Activated CD4-positive, alpha-beta T cell treated with anti-CD3 and anti-CD28 coated beads, Interleukin-2, amount 10 ng/mL, durations not matched to agents 7 days and 5 days (primary cell): Measurements from ENCODE around the gene EXOC4. TPM values are rescaled to one million over a fixed set of nuclear protein-coding genes. Genes with fewer than 3 reads are reported as not detected.

ENCODE experiments used
- CTCF ChIA-PET: fragments of 350-600 bp; sonication (Branson Sonifier 250); formaldehyde crosslinking; loops from one replicate; lab custom pipeline; 2021; ENCODE audit warnings: antibody characterized with exemption; lab: Charles Lee
- POLR2A ChIA-PET: fragments of 350-600 bp; sonication (Branson Sonifier 250); formaldehyde crosslinking; loops from one replicate; lab custom pipeline; 2021; ENCODE audit warnings: antibody characterized with exemption; lab: Charles Lee
- DNase-seq: peaks from one replicate; pipeline ENCODE4 v3.0.0-alpha.2; 2020
- H3K27ac Mint-ChIP-seq: one replicate; pipeline ENCODE4 v1.8.0; 2021; ENCODE audit warnings: mild to moderate bottlenecking, moderate library complexity, mixed read lengths
- H3K27me3 Mint-ChIP-seq: one replicate; pipeline ENCODE4 v1.8.0; 2021; ENCODE audit warnings: mixed read lengths
- H3K36me3 Mint-ChIP-seq: one replicate; pipeline ENCODE4 v1.8.0; 2021; ENCODE audit warnings: low read depth, mixed read lengths
- H3K4me1 Mint-ChIP-seq: one replicate; pipeline ENCODE4 v1.8.0; 2021; ENCODE audit warnings: mixed read lengths
- H3K4me3 Mint-ChIP-seq: one replicate; pipeline ENCODE4 v1.8.0; 2021; ENCODE audit warnings: mild to moderate bottlenecking, moderate library complexity, mixed read lengths
- H3K9me3 Mint-ChIP-seq: one replicate; pipeline ENCODE4 v1.8.0; 2021; ENCODE audit warnings: mixed read lengths
- total RNA-seq, 2 experiments: library from RNA; stranded (reverse); gene quantifications; one replicate each; pipeline ENCODE4 v1.2.3, GENCODE V29; 2021

The EXOC4 gene
- total RNA-seq, 2 experiments from 2014 or later, result 76.7 to 84.6 TPM

DNA sequence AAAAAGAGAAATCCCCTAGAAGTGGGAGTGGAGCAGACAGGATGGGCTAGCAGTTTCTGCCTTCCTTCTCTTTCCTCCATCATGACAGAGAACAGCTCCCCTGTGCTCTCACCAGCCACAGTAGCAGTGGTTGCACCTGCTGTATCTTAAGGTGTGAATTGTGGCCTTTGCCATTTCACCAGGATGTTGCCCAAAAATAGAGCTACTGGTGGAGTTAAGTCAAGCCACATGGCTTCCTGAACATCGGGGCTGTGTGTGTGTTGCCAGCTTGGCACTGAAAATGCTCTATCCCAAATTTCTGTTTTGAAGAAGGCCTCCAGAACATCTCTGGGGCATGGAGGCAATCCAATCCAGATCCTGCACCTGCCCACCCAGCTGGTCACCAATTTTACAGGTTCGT lies 348.7 kb downstream of the EXOC4 start:
- H3K27ac Mint-ChIP-seq, result no peak overlapping the region
- POLR2A ChIA-PET, result no interaction called here
- H3K4me1 Mint-ChIP-seq, result peaks cover 5% of the 10 kb centered on the region
- no peaks in the 10 kb centered on the region for H3K9me3 Mint-ChIP-seq
- H3K36me3 Mint-ChIP-seq, result no peaks in the 10 kb centered on the region
- no peak for DNase-seq
- H3K4me3 Mint-ChIP-seq, result no peak overlapping the region
- no peaks in the 10 kb centered on the region for H3K27me3 Mint-ChIP-seq
- CTCF ChIA-PET, result no interaction called here

- Mint-ChIP-seq H3K36me3 (no peaks in the 10 kb centered on the region), H3K4me1 (peaks cover 5% of the 10 kb centered on the region), H3K4me3 (no peak overlapping the region), H3K9me3 (no peaks in the 10 kb centered on the region), H3K27ac (no peak overlapping the region), H3K27me3 (no peaks in the 10 kb centered on the region)
- CTCF ChIA-PET, result no interaction called here
- no peak for DNase-seq
- POLR2A ChIA-PET, result no interaction called here
These were observed 349.4 kb downstream of the EXOC4 start for GRCh38 chr7:133602291-133602690.

DNA sequence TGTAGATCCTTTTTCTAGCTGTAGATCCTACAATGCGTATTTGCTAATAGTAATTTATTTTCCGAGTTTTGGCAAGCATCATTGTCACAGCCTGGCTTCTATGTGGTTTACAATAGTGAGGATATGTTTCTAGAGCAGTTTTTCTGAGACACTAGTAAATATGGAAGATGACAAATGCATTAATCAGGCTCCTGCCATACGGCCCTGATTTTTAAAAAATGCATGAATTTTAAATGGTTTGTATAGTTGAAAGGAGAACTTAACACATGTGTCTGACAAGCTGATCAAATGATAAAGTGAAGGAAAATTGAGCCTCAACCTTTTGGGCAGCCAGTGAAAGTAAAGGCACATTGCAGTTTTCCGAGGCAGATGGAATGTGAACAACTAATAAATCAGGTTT lies 354.1 kb downstream of the EXOC4 start:
- no peaks in the 10 kb centered on the region for H3K4me1 Mint-ChIP-seq
- CTCF ChIA-PET, result interaction anchor here (0.7 kb wide), 1 partner anchor 367 kb away, joined by 3 read pairs; no protein-coding TSS in a partner anchor

DNA sequence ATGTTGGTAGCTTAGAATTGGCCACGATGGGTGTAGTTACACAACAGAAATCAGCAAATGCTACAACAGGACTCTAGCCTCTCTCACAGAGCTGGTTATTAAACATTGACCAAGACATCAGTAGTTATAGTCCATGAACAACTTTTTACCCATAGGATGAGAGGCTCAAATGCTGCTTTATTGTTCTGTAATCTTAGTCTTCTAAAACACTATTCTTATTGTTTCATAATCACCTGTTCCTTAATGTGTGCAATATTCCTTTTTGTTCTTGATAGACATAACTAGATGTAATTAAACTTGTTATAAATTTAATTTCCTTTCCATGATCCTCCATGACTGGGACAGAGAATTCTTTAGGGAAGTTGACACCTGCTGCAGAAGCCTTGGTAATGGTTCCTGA lies 356.9 kb downstream of the EXOC4 start:
- no peaks in the 10 kb centered on the region for H3K36me3 Mint-ChIP-seq
- no peak overlapping the region for H3K27ac Mint-ChIP-seq
- H3K9me3 Mint-ChIP-seq, result no peaks in the 10 kb centered on the region
- ChIA-PET POLR2A (no interaction called here), CTCF (no interaction called here)
- no peak for DNase-seq
- no peaks in the 10 kb centered on the region for H3K4me1 Mint-ChIP-seq
- no peak overlapping the region for H3K4me3 Mint-ChIP-seq
- H3K27me3 Mint-ChIP-seq, result no peaks in the 10 kb centered on the region

More for the DNA sequence above, 354.1 kb downstream of the EXOC4 start:
- Mint-ChIP-seq H3K9me3 (no peaks in the 10 kb centered on the region), H3K4me3 (no peak overlapping the region), H3K36me3 (no peaks in the 10 kb centered on the region), H3K27ac (no peak overlapping the region), H3K27me3 (no peaks in the 10 kb centered on the region)
- POLR2A ChIA-PET, result no interaction called here
- no peak for DNase-seq

GRCh38 chr7:133611955-133612354 lies 359.1 kb downstream of the EXOC4 start:
- DNase-seq, result no peak
- ChIA-PET POLR2A (no interaction called here), CTCF (no interaction called here)

DNA sequence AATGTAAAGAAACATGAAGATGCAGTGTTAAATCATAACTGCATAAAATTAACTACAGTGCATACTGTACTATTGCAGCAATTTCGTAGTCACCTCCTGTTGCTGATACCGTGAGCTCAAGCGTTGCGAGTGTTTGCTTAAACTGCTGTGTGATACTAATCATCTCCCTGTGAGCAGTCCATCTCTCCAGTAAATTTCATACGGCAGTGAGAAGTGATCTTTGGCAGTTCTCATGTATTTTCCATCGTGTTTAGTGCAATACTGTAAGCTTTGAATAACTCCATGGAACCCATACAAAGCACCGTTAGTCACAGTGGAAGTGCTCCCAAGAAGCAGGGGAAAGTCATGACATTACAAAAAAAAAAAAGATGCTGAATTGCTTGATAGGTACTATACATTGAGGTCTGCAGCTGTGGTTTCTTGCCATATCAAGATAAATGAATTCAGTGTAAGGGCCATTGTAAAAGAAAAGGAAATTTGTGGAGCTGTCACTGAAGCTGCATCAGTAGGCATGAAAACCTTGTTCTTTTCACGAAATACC lies 360.4 kb downstream of the EXOC4 start:
- Mint-ChIP-seq H3K36me3 (no peaks in the 10 kb centered on the region), H3K27me3 (no peaks in the 10 kb centered on the region), H3K27ac (no peak overlapping the region), H3K4me3 (no peak overlapping the region), H3K9me3 (no peaks in the 10 kb centered on the region), H3K4me1 (no peaks in the 10 kb centered on the region)
- POLR2A ChIA-PET, result no interaction called here
- CTCF ChIA-PET, result interaction anchor here (1.0 kb wide), 1 partner anchor 9 kb away, joined by 3 read pairs; no protein-coding TSS in a partner anchor
- DNase-seq, result no peak

More at GRCh38 chr7:133611955-133612354, 359.1 kb downstream of the EXOC4 start:
- Mint-ChIP-seq H3K36me3 (no peaks in the 10 kb centered on the region), H3K9me3 (no peaks in the 10 kb centered on the region), H3K4me1 (no peaks in the 10 kb centered on the region), H3K27ac (no peak overlapping the region), H3K4me3 (no peak overlapping the region), H3K27me3 (no peaks in the 10 kb centered on the region)

GRCh38 chr7:133614251-133614650 lies 361.4 kb downstream of the EXOC4 start:
- no peak for DNase-seq
- Mint-ChIP-seq H3K4me3 (no peak overlapping the region), H3K4me1 (no peaks in the 10 kb centered on the region), H3K27me3 (no peaks in the 10 kb centered on the region), H3K9me3 (peaks cover 2% of the 10 kb centered on the region), H3K36me3 (no peaks in the 10 kb centered on the region), H3K27ac (no peak overlapping the region)
- ChIA-PET CTCF (interaction anchor here (1.0 kb wide), 1 partner anchor 8 kb away, joined by 3 read pairs; no protein-coding TSS in a partner anchor), POLR2A (no interaction called here)

GRCh38 chr7:133618970-133619369 lies 366.1 kb downstream of the EXOC4 start:
- DNase-seq, result no peak
- peaks cover 2% of the 10 kb centered on the region for H3K9me3 Mint-ChIP-seq
- no peaks in the 10 kb centered on the region for H3K4me1 Mint-ChIP-seq
- CTCF ChIA-PET, result no interaction called here
- H3K27ac Mint-ChIP-seq, result no peak overlapping the region
- no peak overlapping the region for H3K4me3 Mint-ChIP-seq
- POLR2A ChIA-PET, result no interaction called here
- no peaks in the 10 kb centered on the region for H3K36me3 Mint-ChIP-seq
- no peaks in the 10 kb centered on the region for H3K27me3 Mint-ChIP-seq

DNA sequence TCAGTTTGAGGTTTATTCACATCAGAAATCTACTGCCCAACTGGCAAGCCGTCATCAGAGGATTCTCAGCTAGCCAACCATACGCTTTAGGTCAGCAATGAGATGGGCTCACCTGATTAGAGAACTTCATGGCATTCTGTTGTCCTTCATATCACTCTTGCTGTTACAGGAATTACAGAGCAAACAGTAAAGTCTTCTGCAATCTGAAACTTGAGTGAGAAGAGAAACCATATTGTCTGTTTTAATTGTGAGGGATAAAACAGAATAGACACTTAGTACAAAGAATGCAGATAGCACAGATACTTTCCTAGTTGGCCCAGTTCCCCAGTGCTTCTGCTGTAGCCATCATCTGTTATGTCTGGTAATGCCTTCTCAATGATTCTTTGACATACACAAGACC lies 366.6 kb downstream of the EXOC4 start:
- DNase-seq, result no peak
- H3K27me3 Mint-ChIP-seq, result no peaks in the 10 kb centered on the region
- CTCF ChIA-PET, result no interaction called here
- H3K27ac Mint-ChIP-seq, result no peak overlapping the region
- peaks cover 2% of the 10 kb centered on the region for H3K9me3 Mint-ChIP-seq
- no peaks in the 10 kb centered on the region for H3K36me3 Mint-ChIP-seq
- no peak overlapping the region for H3K4me3 Mint-ChIP-seq
- H3K4me1 Mint-ChIP-seq, result no peaks in the 10 kb centered on the region
- POLR2A ChIA-PET, result no interaction called here

DNA sequence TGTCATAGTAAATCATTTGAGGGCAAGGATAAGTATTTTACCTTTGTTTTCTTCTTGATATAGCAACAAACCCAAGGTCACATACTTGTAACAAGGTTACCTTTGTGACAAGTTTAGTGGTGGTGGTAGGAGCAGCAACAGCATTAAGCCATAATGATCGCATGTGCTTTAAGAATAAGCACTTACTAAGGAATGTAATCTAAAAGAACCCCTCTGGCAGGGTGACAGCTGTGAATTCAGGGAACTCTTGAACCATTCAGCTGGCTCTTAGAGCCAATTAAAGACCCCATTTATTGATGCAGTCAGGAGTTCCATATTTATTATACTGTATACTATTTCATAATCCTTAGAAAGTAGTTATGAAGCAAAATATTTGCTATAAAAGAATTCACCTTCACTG lies 370.8 kb downstream of the EXOC4 start:
- Mint-ChIP-seq H3K27ac (no peak overlapping the region), H3K36me3 (no peaks in the 10 kb centered on the region), H3K4me3 (no peak overlapping the region), H3K9me3 (peaks cover 2% of the 10 kb centered on the region), H3K4me1 (no peaks in the 10 kb centered on the region), H3K27me3 (no peaks in the 10 kb centered on the region)
- POLR2A ChIA-PET, result no interaction called here
- no peak for DNase-seq
- CTCF ChIA-PET, result no interaction called here

- Mint-ChIP-seq H3K4me3 (no peak overlapping the region), H3K27me3 (no peaks in the 10 kb centered on the region), H3K9me3 (no peaks in the 10 kb centered on the region), H3K36me3 (peaks cover 2% of the 10 kb centered on the region), H3K27ac (no peak overlapping the region), H3K4me1 (no peaks in the 10 kb centered on the region)
- ChIA-PET POLR2A (no interaction called here), CTCF (interaction anchor here (0.5 kb wide), 1 partner anchor 419 kb away, joined by 3 read pairs; no protein-coding TSS in a partner anchor)
- DNase-seq, result no peak
These were observed 372.2 kb downstream of the EXOC4 start for GRCh38 chr7:133625046-133625445.

DNA sequence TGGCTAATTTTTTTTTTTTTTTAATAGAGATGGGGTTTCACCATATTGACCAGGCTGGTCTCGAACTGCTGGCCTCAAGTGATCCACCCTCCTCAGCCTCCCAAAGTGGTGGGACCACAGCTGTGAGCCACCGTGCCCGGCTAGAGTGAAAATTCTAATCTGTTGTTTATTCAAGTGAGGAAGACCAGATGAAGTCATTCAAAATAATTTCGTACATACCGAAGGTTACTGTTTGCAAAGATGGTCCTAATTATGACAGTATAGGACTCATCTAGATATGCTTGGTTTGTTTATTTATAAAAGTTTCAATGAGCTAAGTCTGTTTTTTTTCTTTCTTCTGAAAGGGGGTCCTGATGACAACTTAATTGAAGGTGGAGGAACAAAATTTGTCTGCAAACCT lies 376.8 kb downstream of the EXOC4 start:
- H3K9me3 Mint-ChIP-seq, result peaks cover 5% of the 10 kb centered on the region
- CTCF ChIA-PET, result no interaction called here
- no peaks in the 10 kb centered on the region for H3K27me3 Mint-ChIP-seq

GRCh38 chr7:133633055-133633454 lies 380.2 kb downstream of the EXOC4 start:
- Mint-ChIP-seq H3K27ac (no peak overlapping the region), H3K27me3 (no peaks in the 10 kb centered on the region), H3K36me3 (peaks cover 12% of the 10 kb centered on the region), H3K4me3 (no peak overlapping the region), H3K4me1 (no peaks in the 10 kb centered on the region), H3K9me3 (peaks cover 5% of the 10 kb centered on the region)
- no peak for DNase-seq
- POLR2A ChIA-PET, result no interaction called here
- CTCF ChIA-PET, result no interaction called here

More for the DNA sequence above, 376.8 kb downstream of the EXOC4 start:
- H3K27ac Mint-ChIP-seq, result no peak overlapping the region
- peaks cover 12% of the 10 kb centered on the region for H3K36me3 Mint-ChIP-seq
- POLR2A ChIA-PET, result no interaction called here
- DNase-seq, result no peak
- no peaks in the 10 kb centered on the region for H3K4me1 Mint-ChIP-seq
- no peak overlapping the region for H3K4me3 Mint-ChIP-seq

DNA sequence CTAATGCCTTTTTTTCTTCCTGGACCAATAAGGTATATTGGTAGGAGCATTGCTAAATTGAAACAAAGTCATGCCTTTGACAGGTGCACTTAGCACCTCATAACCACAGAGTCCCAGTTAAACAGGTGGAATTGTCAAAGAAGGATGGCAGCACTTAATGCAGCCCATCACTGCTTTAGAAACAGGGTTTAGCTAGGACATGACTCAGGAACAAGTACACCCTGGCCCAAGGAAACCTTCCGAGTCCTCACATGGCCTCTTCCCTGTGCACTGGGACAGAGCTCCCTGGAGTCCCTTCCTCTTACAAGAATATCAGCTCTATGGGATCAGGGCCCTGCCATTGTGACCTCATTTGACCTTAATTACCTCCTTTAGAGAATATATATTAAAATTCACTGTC lies 382.7 kb downstream of the EXOC4 start:
- H3K4me1 Mint-ChIP-seq, result no peaks in the 10 kb centered on the region
- CTCF ChIA-PET, result no interaction called here
- POLR2A ChIA-PET, result no interaction called here
- no peaks in the 10 kb centered on the region for H3K27me3 Mint-ChIP-seq
- peaks cover 5% of the 10 kb centered on the region for H3K9me3 Mint-ChIP-seq
- H3K27ac Mint-ChIP-seq, result no peak overlapping the region
- H3K4me3 Mint-ChIP-seq, result no peak overlapping the region
- DNase-seq, result no peak
- H3K36me3 Mint-ChIP-seq, result peaks cover 5% of the 10 kb centered on the region
